ENCODE measurements around the gene ELL. TPM values are rescaled to one million over a fixed set of nuclear protein-coding genes. Genes with fewer than 3 reads are reported as not detected.

The ELL gene
- total RNA-seq, 2 donors from 2014 or later = 10.7 to 44.4 TPM

DNA sequence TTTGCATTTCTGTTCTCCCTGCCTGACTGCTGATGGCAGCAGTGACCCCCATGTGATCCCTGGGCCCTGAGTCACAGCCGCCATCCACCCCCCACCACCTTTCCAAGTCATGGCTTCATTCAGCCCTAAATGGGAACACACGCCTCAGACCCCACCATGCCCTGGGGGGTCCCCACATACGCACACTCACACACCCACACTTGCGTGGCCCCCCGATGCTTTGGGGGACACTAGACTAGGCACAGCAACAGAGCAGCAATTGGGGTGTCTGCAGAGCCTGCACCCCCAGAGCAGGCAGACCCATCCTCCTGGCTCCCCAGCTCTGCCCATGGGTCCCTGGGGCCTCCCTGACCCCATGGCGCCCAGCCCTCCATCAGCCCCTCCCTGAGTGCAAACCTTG, 78.5 kb downstream of the ELL start:
- no peak for TF ChIP-seq POLR2AphosphoS5 (IDR thresholded peaks at IDR 0.05)
- TF ChIP-seq, protein P1, sequence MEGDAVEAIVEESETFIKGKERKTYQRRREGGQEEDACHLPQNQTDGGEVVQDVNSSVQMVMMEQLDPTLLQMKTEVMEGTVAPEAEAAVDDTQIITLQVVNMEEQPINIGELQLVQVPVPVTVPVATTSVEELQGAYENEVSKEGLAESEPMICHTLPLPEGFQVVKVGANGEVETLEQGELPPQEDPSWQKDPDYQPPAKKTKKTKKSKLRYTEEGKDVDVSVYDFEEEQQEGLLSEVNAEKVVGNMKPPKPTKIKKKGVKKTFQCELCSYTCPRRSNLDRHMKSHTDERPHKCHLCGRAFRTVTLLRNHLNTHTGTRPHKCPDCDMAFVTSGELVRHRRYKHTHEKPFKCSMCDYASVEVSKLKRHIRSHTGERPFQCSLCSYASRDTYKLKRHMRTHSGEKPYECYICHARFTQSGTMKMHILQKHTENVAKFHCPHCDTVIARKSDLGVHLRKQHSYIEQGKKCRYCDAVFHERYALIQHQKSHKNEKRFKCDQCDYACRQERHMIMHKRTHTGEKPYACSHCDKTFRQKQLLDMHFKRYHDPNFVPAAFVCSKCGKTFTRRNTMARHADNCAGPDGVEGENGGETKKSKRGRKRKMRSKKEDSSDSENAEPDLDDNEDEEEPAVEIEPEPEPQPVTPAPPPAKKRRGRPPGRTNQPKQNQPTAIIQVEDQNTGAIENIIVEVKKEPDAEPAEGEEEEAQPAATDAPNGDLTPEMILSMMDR (IDR thresholded peaks at IDR 0.05) = no peak
- TF ChIP-seq POLR2A (IDR thresholded peaks at IDR 0.05) = no peak
- WGBS = 89% methylated on average over 6 of the region's 6 CpGs
- H3K27me3 ChIP-seq (replicated peaks; ENCODE audit: insufficient read depth) = no peaks in the 10 kb centered on the region
- intact Hi-C loops (cut with DNase I) = loop anchor here (10.0 kb wide), 1 partner anchor 231 kb away; no protein-coding TSS in a partner anchor
- no peak for DNase-seq (ENCODE audit: low spot score)
- H3K4me1 ChIP-seq (replicated peaks) = no peaks in the 10 kb centered on the region
- peaks cover 0 to 10% of the 10 kb centered on the region in 2 donors for H3K36me3 ChIP-seq
- no peaks in the 10 kb centered on the region for H3K9me3 ChIP-seq
- H3K27ac ChIP-seq = no peak overlapping the region
- H3K4me3 ChIP-seq = no peak overlapping the region

DNA sequence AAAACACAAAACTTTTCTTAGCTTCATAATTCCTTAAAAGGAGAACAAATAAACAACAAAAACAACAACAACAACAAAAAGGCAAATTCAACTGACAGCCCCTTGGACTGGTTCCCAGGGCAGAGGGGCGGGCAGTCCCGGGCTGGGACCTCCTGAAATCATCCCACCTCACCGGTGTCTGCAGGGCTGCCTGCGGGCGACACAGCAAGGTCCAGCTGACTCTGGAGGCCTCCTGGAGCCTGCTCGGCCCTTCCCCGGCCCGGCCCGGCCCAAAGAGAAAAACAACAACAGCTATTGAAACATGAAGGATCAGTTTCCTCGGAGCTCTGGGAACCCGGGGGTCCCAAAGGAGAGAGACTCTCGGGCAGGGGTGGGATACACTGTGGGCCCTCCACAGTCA, 78.9 kb downstream of the ELL start:
- peaks cover 0 to 10% of the 10 kb centered on the region in 2 donors for H3K36me3 ChIP-seq
- no peak overlapping the region for H3K27ac ChIP-seq
- H3K4me1 ChIP-seq (replicated peaks) = no peaks in the 10 kb centered on the region
- TF ChIP-seq, protein P1 (IDR thresholded peaks at IDR 0.05) = no peak
- no peak for TF ChIP-seq POLR2A (IDR thresholded peaks at IDR 0.05)
- TF ChIP-seq POLR2AphosphoS5 (IDR thresholded peaks at IDR 0.05) = no peak
- no peaks in the 10 kb centered on the region for H3K9me3 ChIP-seq
- no peak for DNase-seq (ENCODE audit: low spot score)
- H3K27me3 ChIP-seq (replicated peaks; ENCODE audit: insufficient read depth) = no peaks in the 10 kb centered on the region
- intact Hi-C loops (cut with DNase I) = loop anchor here (10.0 kb wide), 1 partner anchor 232 kb away; no protein-coding TSS in a partner anchor
- H3K4me3 ChIP-seq = no peak overlapping the region
- WGBS = 86% methylated on average over 12 of the region's 12 CpGs

DNA sequence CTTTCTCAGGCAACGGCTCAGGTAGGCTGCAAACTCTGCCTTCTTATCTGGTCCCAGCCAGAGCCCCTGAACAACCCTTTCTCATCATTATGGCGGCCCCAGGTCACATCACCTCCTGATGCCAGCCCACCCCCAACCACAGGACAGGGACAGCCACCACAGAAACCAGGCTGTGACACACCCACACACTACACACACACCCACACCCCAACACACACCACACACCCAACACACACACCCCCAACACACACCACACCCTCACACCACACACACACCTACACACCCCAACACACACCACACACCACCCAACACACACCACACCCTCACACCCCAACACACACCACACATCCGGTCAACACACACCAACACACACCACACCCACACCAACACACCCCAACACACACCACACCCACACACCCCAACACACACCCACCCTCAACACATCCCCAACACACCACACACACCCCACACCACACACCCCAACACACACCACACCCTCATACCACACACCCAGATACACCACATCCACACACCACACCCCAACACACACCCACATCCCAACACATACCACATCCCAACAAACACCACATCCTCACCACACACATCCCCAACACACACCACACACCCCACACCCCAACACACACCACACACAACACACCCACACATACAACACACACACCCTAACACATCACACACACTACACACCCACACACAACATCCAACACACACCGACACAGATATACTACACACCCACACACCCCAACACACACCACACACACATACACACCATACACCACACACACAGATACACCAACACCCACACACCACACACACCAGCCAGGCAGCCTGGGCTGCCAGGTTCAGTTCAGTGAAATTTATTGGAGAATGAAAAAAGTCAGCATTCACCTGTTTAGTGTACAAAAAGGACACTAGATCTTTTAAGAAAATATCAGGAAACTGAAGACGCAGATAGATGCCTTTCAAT, 79.8 kb downstream of the ELL start:
- intact Hi-C loops (cut with DNase I) = loop anchor here (10.0 kb wide), 1 partner anchor 233 kb away; no protein-coding TSS in a partner anchor
- H3K4me3 ChIP-seq = no peak overlapping the region
- 70% methylated on average over 5 of the region's 5 CpGs for whole genome bisulfite sequencing
- H3K27me3 ChIP-seq (replicated peaks; ENCODE audit: insufficient read depth) = no peaks in the 10 kb centered on the region
- DNase-seq (ENCODE audit: low spot score) = no peak
- no peak overlapping the region for H3K27ac ChIP-seq
- no peaks in the 10 kb centered on the region for H3K9me3 ChIP-seq
- TF ChIP-seq, protein P1 (IDR thresholded peaks at IDR 0.05) = no peak
- TF ChIP-seq POLR2A (IDR thresholded peaks at IDR 0.05) (no peak), POLR2AphosphoS5 (IDR thresholded peaks at IDR 0.05) (no peak)
- H3K4me1 ChIP-seq (replicated peaks) = peaks cover 1% of the 10 kb centered on the region
- peaks cover 0 to 10% of the 10 kb centered on the region in 2 donors for H3K36me3 ChIP-seq

DNA sequence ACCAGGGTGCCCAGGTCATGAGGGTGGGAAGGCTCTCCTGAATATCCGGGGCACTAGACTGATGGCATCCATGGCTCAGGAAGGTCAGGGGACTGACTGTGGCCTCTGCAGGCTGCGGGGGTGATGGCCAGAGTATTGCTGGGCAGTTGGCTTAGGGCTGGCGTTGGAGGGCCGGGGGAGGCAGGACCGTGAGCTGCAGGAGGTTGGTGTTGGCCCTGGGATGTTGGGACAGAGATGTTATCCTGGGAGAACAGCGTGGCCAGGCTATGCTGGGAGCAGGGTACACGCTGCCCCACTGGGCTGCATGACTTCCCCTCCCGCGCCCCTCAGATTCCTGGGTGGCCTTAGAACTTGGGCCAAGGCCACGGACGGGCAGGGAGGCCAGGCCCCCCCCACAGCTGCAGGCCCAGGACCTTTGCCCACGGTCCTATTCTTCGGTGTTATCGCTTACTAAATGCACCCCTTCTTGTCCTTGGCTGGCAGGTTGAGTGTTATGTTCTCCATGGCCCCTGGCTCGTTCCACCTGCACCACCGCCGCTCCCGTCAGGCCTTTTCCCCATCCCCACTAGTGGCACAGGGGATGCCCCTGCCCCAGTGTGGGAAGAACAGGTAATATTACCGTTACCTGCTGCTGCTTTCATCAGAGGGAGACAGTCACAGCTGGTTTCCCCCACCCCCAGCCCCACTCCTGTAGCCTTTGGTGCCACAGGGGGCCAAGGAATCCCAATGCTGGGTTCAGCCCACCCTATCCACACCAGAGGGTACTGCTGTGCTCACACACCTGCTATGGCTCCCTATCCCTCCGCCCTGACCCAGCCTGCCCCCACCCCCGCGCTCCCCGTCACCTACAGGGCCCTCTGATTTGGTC, 80.7 kb downstream of the ELL start:
- 84% methylated on average over 22 of the region's 23 CpGs for WGBS
- H3K4me1 ChIP-seq (replicated peaks) = peaks cover 2% of the 10 kb centered on the region
- no peaks in the 10 kb centered on the region for H3K27me3 ChIP-seq (replicated peaks; ENCODE audit: insufficient read depth)
- TF ChIP-seq POLR2A (IDR thresholded peaks at IDR 0.05) (no peak), POLR2AphosphoS5 (IDR thresholded peaks at IDR 0.05) (no peak)
- TF ChIP-seq, protein P1 (IDR thresholded peaks at IDR 0.05) = no peak
- H3K27ac ChIP-seq = no peak overlapping the region
- no peak overlapping the region for H3K4me3 ChIP-seq
- H3K36me3 ChIP-seq = peaks cover 0 to 5% of the 10 kb centered on the region in 2 donors
- H3K9me3 ChIP-seq = no peaks in the 10 kb centered on the region
- DNase-seq (ENCODE audit: low spot score) = no peak
- intact Hi-C loops (cut with DNase I) = loop anchor here (10.0 kb wide), 1 partner anchor 234 kb away; no protein-coding TSS in a partner anchor
